Measurements from ENCODE around the gene AKR1D1.
A peak's percentile ranks its signal among the peaks of the same experiment; 100 is the strongest.

AKR1D1 gene

DNA sequence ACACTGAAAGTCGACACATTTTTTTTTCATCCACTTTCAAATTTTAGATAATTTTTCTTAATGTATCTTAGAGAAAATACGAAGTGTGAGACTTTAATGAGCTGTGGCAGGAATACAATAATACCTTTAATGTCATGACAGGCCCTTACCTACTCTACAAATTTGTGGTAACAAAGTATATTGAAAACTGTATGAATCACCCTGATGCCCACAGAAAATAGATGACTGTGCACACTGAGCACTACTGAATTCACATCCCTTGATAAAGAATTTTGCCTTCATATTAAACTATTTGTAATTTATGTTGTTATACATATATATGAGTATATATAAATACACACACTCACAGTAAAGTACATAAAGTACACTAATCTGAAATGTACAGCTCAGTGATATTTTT, 51.7 kb downstream of the AKR1D1 start:
- no peak overlapping the region for H3K4me3 ChIP-seq (ENCODE audit: low read depth, low read length)
- no peaks in the 10 kb centered on the region for H3K79me2 ChIP-seq (ENCODE audit: control insufficient read depth, insufficient read depth, low read length, poor library complexity)
- no CpG with 5 or more reads among the region's 2 CpGs for WGBS (ENCODE audit: extremely low coverage, insufficient coverage, insufficient read length)
- H3K27me3 ChIP-seq (ENCODE audit: insufficient read depth, low read length): no peaks in the 10 kb centered on the region
- H2AK5ac ChIP-seq (ENCODE audit: low read length): no peak overlapping the region
- no peak overlapping the region for H3K23ac ChIP-seq (ENCODE audit: low read length)
- H4K12ac ChIP-seq (ENCODE audit: low read depth, low read length): no peak overlapping the region
- H4K91ac ChIP-seq (ENCODE audit: low read depth, low read length): no peak overlapping the region
- H2AFZ ChIP-seq (ENCODE audit: insufficient read depth, low read length, poor library complexity): no peak overlapping the region
- H2BK12ac ChIP-seq (ENCODE audit: low read length): no peak overlapping the region
- H3K27ac ChIP-seq (ENCODE audit: low read depth, low read length): no peak overlapping the region
- H2BK120ac ChIP-seq (ENCODE audit: insufficient read depth, low read length, poor library complexity): no peak overlapping the region
- H3K36me3 ChIP-seq (ENCODE audit: control insufficient read depth in 1 of 2, insufficient read depth in 2 of 2, low read length in 2 of 2): peaks cover 2 to 4% of the 10 kb centered on the region in 2 experiments
- H4K8ac ChIP-seq (ENCODE audit: low read depth, low read length): no peak overlapping the region
- H3K14ac ChIP-seq (ENCODE audit: low read length): no peak overlapping the region
- no peak for DNase-seq
- no peak overlapping the region for H3K9ac ChIP-seq (ENCODE audit: low read length)
- peaks cover 7% of the 10 kb centered on the region for H3K9me3 ChIP-seq (ENCODE audit: insufficient read depth, low read depth, low read length)
- no peak overlapping the region for H3K4ac ChIP-seq (ENCODE audit: low read depth, low read length)
- no peak overlapping the region for H2BK5ac ChIP-seq (ENCODE audit: low read depth, low read length, poor library complexity)
- no peak overlapping the region for H3K4me2 ChIP-seq (ENCODE audit: low read length)
- no peak overlapping the region for H3K18ac ChIP-seq (ENCODE audit: low read length)
- H3K4me1 ChIP-seq (ENCODE audit: control insufficient read depth in 1 of 2, insufficient read depth in 2 of 2, low read length in 2 of 2): peaks cover 2 to 11% of the 10 kb centered on the region in 2 experiments
- H3K79me1 ChIP-seq (ENCODE audit: low read length): peaks cover 5% of the 10 kb centered on the region

DNA sequence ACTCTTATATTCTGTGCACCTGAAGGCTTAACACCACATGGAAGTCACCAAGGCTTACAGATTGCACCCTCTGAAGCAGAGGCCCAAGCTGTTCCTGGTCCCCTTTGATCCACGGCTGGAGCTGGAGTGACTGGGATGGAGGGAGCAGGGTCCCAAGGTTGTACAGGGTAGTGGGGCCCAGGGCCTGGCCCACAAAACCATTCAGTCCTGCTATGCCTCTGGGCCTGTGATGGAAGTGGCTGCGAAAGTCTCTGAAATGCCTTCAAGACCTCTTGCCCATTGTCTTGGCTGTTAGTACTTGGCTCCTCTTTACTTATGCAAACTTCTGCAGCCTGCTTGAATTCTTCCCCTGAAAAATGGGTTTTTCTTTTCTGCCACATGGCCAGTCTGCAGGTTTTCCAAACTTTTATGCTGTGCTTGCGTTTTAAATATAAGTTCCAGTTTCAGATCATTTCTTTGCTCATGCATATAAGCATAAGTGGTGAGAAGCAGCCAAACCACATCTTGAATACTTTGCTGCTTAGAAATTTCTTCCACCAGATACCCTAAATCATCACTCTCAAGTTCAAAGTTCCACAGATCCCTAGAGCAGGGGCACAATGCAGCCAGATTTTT, 53.4 kb downstream of the AKR1D1 start:
- peaks cover 2 to 4% of the 10 kb centered on the region in 2 experiments for H3K36me3 ChIP-seq (ENCODE audit: control insufficient read depth in 1 of 2, insufficient read depth in 2 of 2, low read length in 2 of 2)
- peaks cover 2 to 11% of the 10 kb centered on the region in 2 experiments for H3K4me1 ChIP-seq (ENCODE audit: control insufficient read depth in 1 of 2, insufficient read depth in 2 of 2, low read length in 2 of 2)
- H2AFZ ChIP-seq (ENCODE audit: insufficient read depth, low read length, poor library complexity): no peak overlapping the region
- no peak overlapping the region for H3K4ac ChIP-seq (ENCODE audit: low read depth, low read length)
- DNase-seq: no peak
- H4K12ac ChIP-seq (ENCODE audit: low read depth, low read length): no peak overlapping the region
- H3K27me3 ChIP-seq (ENCODE audit: insufficient read depth, low read length): no peaks in the 10 kb centered on the region
- H3K18ac ChIP-seq (ENCODE audit: low read length): no peak overlapping the region
- H3K79me1 ChIP-seq (ENCODE audit: low read length): peaks cover 5% of the 10 kb centered on the region
- no peaks in the 10 kb centered on the region for H3K79me2 ChIP-seq (ENCODE audit: control insufficient read depth, insufficient read depth, low read length, poor library complexity)
- H3K9ac ChIP-seq (ENCODE audit: low read length): no peak overlapping the region
- no peak overlapping the region for H2BK120ac ChIP-seq (ENCODE audit: insufficient read depth, low read length, poor library complexity)
- H3K4me2 ChIP-seq (ENCODE audit: low read length): no peak overlapping the region
- H3K14ac ChIP-seq (ENCODE audit: low read length): no peak overlapping the region
- peaks cover 7% of the 10 kb centered on the region for H3K9me3 ChIP-seq (ENCODE audit: insufficient read depth, low read depth, low read length)
- H3K4me3 ChIP-seq (ENCODE audit: low read depth, low read length): no peak overlapping the region
- H2AK5ac ChIP-seq (ENCODE audit: low read length): peak overlapping the region; percentile 41
- no peak overlapping the region for H3K27ac ChIP-seq (ENCODE audit: low read depth, low read length)
- no CpG with 5 or more reads among the region's 3 CpGs for WGBS (ENCODE audit: extremely low coverage, insufficient coverage, insufficient read length)
- H2BK12ac ChIP-seq (ENCODE audit: low read length): no peak overlapping the region
- H3K23ac ChIP-seq (ENCODE audit: low read length): no peak overlapping the region
- no peak overlapping the region for H2BK5ac ChIP-seq (ENCODE audit: low read depth, low read length, poor library complexity)
- no peak overlapping the region for H4K8ac ChIP-seq (ENCODE audit: low read depth, low read length)
- H4K91ac ChIP-seq (ENCODE audit: low read depth, low read length): no peak overlapping the region

DNA sequence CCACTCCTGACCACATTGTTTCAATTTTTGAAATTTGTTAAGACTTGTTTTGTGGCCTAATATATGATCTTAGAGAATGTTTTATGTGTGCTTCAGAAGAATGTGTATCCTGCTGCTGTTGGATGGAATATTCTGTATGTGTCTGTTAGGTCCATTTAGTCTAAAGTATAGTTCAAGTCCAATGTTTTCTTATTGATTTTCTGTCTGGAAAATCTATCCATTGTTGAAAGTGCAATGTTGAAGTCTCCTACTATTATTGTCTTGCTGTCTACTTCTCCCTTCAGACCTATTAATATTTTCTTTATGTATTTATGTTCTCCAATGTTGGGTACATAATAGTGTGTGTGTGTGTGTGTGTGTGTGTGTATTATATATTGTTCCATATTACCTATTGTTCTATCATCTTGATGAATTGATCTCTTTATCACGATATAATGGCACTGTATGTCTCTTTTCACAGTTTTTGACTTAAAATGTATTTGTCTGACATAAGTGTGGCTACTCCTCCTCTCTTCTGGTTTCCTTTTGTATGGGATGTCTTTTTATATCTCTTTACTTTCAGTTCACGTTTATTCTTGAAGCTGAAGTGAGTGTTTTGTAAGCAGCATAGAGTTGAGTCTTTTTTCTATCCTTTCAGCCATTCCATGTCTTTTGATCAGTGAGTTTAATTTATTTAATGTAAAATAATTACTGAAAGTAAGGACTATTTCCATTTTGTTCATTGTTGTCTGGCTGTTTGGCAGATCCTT, 61.3 kb downstream of the AKR1D1 start:
- Histone ChIP-seq H3K4me3 (ENCODE audit: low read depth, low read length) (no peak overlapping the region), H2BK5ac (ENCODE audit: low read depth, low read length, poor library complexity) (no peak overlapping the region), H3K27ac (ENCODE audit: low read depth, low read length) (no peak overlapping the region), H2AFZ (ENCODE audit: insufficient read depth, low read length, poor library complexity) (no peak overlapping the region), H3K14ac (ENCODE audit: low read length) (no peak overlapping the region), H3K36me3 (ENCODE audit: control insufficient read depth in 1 of 2, insufficient read depth in 2 of 2, low read length in 2 of 2) (no peaks in the 10 kb centered on the region), H3K9me3 (ENCODE audit: insufficient read depth, low read depth, low read length) (no peaks in the 10 kb centered on the region), H4K91ac (ENCODE audit: low read depth, low read length) (no peak overlapping the region), H3K27me3 (ENCODE audit: insufficient read depth, low read length) (no peaks in the 10 kb centered on the region), H3K23ac (ENCODE audit: low read length) (no peak overlapping the region), H2AK5ac (ENCODE audit: low read length) (no peak overlapping the region), H4K12ac (ENCODE audit: low read depth, low read length) (no peak overlapping the region), H3K4ac (ENCODE audit: low read depth, low read length) (no peak overlapping the region), H3K79me1 (ENCODE audit: low read length) (no peaks in the 10 kb centered on the region), H3K4me1 (ENCODE audit: control insufficient read depth in 1 of 2, insufficient read depth in 2 of 2, low read length in 2 of 2) (no peaks in the 10 kb centered on the region), H3K18ac (ENCODE audit: low read length) (no peak overlapping the region), H3K79me2 (ENCODE audit: control insufficient read depth, insufficient read depth, low read length, poor library complexity) (no peaks in the 10 kb centered on the region), H3K9ac (ENCODE audit: low read length) (no peak overlapping the region), H4K8ac (ENCODE audit: low read depth, low read length) (no peak overlapping the region), H3K4me2 (ENCODE audit: low read length) (no peak overlapping the region), H2BK120ac (ENCODE audit: insufficient read depth, low read length, poor library complexity) (no peak overlapping the region), H2BK12ac (ENCODE audit: low read length) (no peak overlapping the region)
- DNase-seq: peak in 1 of 2 donors; percentile 30
- no CpG with 5 or more reads among the region's 2 CpGs for WGBS (ENCODE audit: extremely low coverage, insufficient coverage, insufficient read length)

DNA sequence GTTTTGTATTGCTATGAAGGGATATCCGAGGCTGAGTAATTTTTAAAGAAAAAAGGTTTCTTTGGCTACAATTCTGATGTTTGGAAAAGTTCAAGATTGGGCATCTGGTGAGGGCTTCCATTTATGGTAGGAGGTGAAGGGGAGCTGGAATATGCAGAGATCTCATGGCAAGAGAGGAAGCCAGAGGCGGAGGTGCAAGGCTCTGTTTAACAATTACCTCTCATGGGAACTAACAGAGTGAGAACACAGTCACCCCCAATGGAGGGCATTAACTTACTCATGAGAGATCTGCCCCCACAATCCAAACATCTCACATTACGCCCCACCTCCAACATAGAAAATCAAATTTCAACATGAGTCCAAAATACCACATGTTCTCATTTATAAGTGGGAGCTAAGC, 62.0 kb downstream of the AKR1D1 start:
- Histone ChIP-seq H3K23ac (ENCODE audit: low read length) (no peak overlapping the region), H3K14ac (ENCODE audit: low read length) (no peak overlapping the region), H4K91ac (ENCODE audit: low read depth, low read length) (no peak overlapping the region), H3K4me3 (ENCODE audit: low read depth, low read length) (no peak overlapping the region), H2BK120ac (ENCODE audit: insufficient read depth, low read length, poor library complexity) (no peak overlapping the region), H3K36me3 (ENCODE audit: control insufficient read depth in 1 of 2, insufficient read depth in 2 of 2, low read length in 2 of 2) (no peaks in the 10 kb centered on the region), H4K8ac (ENCODE audit: low read depth, low read length) (no peak overlapping the region), H2AFZ (ENCODE audit: insufficient read depth, low read length, poor library complexity) (no peak overlapping the region), H3K18ac (ENCODE audit: low read length) (no peak overlapping the region), H3K4me2 (ENCODE audit: low read length) (no peak overlapping the region), H3K27ac (ENCODE audit: low read depth, low read length) (no peak overlapping the region), H3K9me3 (ENCODE audit: insufficient read depth, low read depth, low read length) (no peaks in the 10 kb centered on the region), H3K79me2 (ENCODE audit: control insufficient read depth, insufficient read depth, low read length, poor library complexity) (no peaks in the 10 kb centered on the region), H3K9ac (ENCODE audit: low read length) (no peak overlapping the region), H3K4me1 (ENCODE audit: control insufficient read depth in 1 of 2, insufficient read depth in 2 of 2, low read length in 2 of 2) (no peaks in the 10 kb centered on the region), H2BK12ac (ENCODE audit: low read length) (no peak overlapping the region), H3K79me1 (ENCODE audit: low read length) (no peaks in the 10 kb centered on the region), H3K4ac (ENCODE audit: low read depth, low read length) (no peak overlapping the region), H3K27me3 (ENCODE audit: insufficient read depth, low read length) (no peaks in the 10 kb centered on the region), H2AK5ac (ENCODE audit: low read length) (no peak overlapping the region), H2BK5ac (ENCODE audit: low read depth, low read length, poor library complexity) (no peak overlapping the region), H4K12ac (ENCODE audit: low read depth, low read length) (no peak overlapping the region)
- no peak for DNase-seq
- WGBS (ENCODE audit: extremely low coverage, insufficient coverage, insufficient read length): 100% methylated on average over 1 of the region's 3 CpGs
